Measurements from ENCODE around the gene SYPL2.
A peak's percentile ranks its signal among the peaks of the same experiment; 100 is the strongest.

Gene SYPL2

DNA sequence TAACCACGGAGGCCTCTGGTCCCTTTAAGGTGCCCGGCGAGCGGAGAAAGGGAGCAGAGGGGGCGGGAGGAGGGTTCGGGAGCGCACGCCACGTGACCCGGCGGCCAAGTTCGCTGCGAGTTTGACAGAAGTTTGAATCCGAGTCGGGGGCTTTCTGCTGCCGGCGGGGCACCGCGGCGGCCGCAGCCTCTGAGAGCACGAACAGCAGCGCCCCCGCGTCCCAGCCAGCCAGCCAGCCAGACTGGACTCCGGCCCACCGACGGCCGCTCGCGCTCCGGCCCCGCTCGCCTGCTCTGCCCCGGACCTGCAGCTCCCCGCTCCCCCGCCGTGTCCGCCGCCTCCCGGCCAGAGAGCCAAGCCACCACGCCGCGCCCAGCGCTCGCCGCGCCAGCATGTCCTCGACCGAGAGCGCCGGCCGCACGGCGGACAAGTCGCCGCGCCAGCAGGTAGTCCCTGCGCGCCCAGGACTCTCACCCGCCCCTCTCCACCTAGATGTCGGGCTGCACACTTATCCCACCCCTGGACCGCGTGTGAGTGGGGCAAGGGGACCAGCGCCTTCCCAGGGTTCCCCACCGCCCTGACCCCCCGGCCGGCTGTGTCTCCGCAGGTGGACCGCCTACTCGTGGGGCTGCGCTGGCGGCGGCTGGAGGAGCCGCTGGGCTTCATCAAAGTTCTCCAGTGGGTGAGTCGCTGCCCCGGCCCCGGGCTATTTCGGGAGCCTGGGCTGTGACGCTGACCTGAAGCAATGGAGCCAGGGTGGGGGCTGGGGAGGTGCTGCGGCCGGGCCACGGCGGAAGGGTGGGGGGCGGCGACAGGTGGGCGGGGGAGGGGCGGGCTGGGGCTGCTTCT lies at the start of gene SYPL2:
SYPL2 (plus strand) TSS at position 95 of the 849 bp plus-strand sequence; CDS start at position 393, 298 bp downstream.
- peak within 1 kb of the TSS; percentile 7 for H3K4me3 ChIP-seq (ENCODE audit: low read length)
- peak within 1 kb of the TSS; percentile 26 for H3K9ac ChIP-seq (ENCODE audit: low read length)
- no peaks in the 10 kb centered on the region for H3K36me3 ChIP-seq (ENCODE audit: control insufficient read depth, insufficient read depth, low read length)
- H3K9me3 ChIP-seq (ENCODE audit: control insufficient read depth, low read length): no peaks in the 10 kb centered on the region
- no peaks in the 10 kb centered on the region for H3K4me1 ChIP-seq (ENCODE audit: control insufficient read depth, insufficient read depth, low read length)
- peaks cover 42% of the 10 kb centered on the region for H3K27me3 ChIP-seq (ENCODE audit: control insufficient read depth, insufficient read depth, low read length)

DNA sequence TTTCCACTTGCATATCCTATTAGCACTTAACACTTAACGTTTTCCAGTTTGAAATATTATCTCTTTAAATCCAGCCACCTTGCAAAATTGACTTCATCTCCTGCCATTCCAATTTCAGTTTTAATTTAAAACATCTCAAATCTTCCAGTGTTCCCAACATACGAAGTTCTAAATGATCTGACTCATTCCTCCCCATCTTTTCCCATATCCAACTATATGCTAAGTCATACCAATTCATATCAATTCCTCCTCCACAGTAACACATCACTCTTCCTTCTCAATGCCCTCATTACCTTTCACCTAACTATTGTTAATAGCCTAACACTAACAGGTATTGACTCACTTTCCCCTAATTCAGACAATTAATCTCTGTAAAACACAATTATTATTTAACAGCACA lies 42.8 kb upstream of the SYPL2 start:
- no peaks in the 10 kb centered on the region for H3K36me3 ChIP-seq (ENCODE audit: control insufficient read depth, insufficient read depth, low read length)
- no peak overlapping the region for H3K9ac ChIP-seq (ENCODE audit: low read length)
- peaks cover 9% of the 10 kb centered on the region for H3K4me1 ChIP-seq (ENCODE audit: control insufficient read depth, insufficient read depth, low read length)
- H3K9me3 ChIP-seq (ENCODE audit: control insufficient read depth, low read length): no peaks in the 10 kb centered on the region
- no peak overlapping the region for H3K4me3 ChIP-seq (ENCODE audit: low read length)
- no peaks in the 10 kb centered on the region for H3K27me3 ChIP-seq (ENCODE audit: control insufficient read depth, insufficient read depth, low read length)

DNA sequence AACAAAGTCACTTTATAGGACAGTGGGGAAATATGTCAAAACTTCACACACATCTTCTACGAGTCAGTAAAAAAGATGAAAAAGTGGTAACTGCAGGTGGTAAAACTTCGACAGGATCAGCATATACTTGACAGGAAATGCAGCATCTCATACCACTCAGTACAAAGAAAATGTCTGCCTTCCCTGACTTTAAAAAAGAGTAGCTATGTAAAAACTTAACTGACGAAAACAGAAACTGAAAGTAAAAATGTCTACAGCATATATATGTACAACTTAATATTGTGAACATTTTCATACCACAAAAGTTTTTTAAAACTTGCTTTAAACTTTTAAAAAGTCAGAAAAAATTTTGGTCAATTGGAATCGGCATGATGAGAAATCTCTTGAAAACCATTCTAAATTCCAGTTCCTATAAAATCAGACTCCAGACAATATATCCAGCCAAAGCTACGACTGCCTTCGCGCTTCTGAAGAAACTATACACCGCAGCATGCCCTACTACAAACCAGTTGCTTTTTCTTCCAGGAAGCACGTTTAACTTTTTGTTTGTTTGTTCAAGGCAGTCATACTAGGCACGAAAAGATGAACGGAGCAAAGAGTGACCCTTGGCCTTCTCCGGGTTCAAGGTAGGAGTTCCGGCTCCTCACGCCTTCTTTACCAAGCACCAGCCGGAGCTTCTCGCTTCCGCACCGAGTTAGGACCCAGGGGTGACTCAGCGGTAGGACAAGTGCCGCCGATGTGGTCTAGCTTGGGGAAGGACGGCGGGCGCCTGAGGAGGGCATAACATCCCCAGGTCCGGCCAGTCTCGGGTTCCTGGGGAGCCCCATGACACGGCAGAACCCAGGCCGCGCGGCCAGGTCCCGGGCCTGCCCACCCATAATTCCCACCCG lies 40.7 kb upstream of the SYPL2 start:
- no peaks in the 10 kb centered on the region for H3K9me3 ChIP-seq (ENCODE audit: control insufficient read depth, low read length)
- H3K9ac ChIP-seq (ENCODE audit: low read length): peak overlapping the region; percentile 77
- peaks cover 9% of the 10 kb centered on the region for H3K4me1 ChIP-seq (ENCODE audit: control insufficient read depth, insufficient read depth, low read length)
- H3K36me3 ChIP-seq (ENCODE audit: control insufficient read depth, insufficient read depth, low read length): no peaks in the 10 kb centered on the region
- peak overlapping the region; percentile 89 for H3K4me3 ChIP-seq (ENCODE audit: low read length)
- no peaks in the 10 kb centered on the region for H3K27me3 ChIP-seq (ENCODE audit: control insufficient read depth, insufficient read depth, low read length)

DNA sequence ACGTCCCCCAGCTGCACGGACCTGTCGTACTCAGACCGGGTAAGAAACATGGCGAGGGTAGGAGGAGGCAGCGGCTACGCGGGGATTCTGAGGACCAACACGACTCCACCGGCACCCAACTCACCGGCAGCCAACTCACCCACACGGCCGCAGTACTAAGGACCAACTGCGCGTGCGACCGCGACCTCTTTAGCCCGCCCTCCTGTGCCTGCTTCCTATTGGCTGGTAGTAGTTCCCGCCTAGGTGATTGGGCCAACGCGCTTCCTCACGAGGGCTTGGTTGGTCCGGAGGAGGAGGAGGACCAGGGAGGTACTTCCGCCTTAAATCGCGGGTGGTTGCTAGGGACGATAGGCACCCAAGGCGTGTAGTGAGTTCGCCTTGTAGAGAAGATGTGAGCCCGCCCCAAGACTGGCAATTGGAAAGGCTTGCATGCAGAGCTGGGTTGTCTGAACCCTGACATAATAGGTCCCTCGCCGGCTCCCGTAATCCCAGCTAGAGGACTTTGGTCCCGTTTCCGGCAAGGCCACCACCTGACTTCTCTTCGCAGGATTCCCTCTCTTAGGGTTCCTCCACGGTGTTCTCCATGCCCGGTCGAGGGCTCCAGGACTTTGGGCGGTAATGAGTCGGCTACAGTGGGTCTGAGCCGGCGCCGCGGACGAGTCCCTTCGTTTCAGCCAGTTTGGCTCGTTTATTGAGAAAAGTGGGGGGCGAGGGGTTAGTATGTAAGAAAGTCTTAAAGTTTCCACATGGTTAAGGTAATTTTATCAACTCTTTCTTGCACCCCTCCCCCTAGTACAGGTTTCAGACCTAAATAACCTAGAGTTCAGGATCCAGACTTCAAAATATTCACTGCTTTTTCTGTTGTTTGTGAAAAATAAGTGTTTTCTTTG lies 39.8 kb upstream of the SYPL2 start, which contains the start of gene PSMA5:
PSMA5 (minus strand) TSS at position 168 of the 890 bp plus-strand sequence; CDS start at position 50, 118 bp downstream.
- peak within 1 kb of the TSS; percentile 77 for H3K9ac ChIP-seq (ENCODE audit: low read length)
- H3K4me1 ChIP-seq (ENCODE audit: control insufficient read depth, insufficient read depth, low read length): peaks cover 9% of the 10 kb centered on the region
- no peaks in the 10 kb centered on the region for H3K27me3 ChIP-seq (ENCODE audit: control insufficient read depth, insufficient read depth, low read length)

GRCh38 chr1:109427171-109427467 lies 39.2 kb upstream of the SYPL2 start:
- no peaks in the 10 kb centered on the region for H3K36me3 ChIP-seq (ENCODE audit: control insufficient read depth, insufficient read depth, low read length)
- peak overlapping the region; percentile 89 for H3K4me3 ChIP-seq (ENCODE audit: low read length)
- H3K27me3 ChIP-seq (ENCODE audit: control insufficient read depth, insufficient read depth, low read length): no peaks in the 10 kb centered on the region
- H3K4me1 ChIP-seq (ENCODE audit: control insufficient read depth, insufficient read depth, low read length): peaks cover 9% of the 10 kb centered on the region
- H3K9me3 ChIP-seq (ENCODE audit: control insufficient read depth, low read length): no peaks in the 10 kb centered on the region
- peak overlapping the region; percentile 77 for H3K9ac ChIP-seq (ENCODE audit: low read length)

More for the DNA sequence above, 39.8 kb upstream of the SYPL2 start, which contains the start of gene PSMA5:
- H3K9me3 ChIP-seq (ENCODE audit: control insufficient read depth, low read length): no peaks in the 10 kb centered on the region
- no peaks in the 10 kb centered on the region for H3K36me3 ChIP-seq (ENCODE audit: control insufficient read depth, insufficient read depth, low read length)
- peak within 1 kb of the TSS; percentile 89 for H3K4me3 ChIP-seq (ENCODE audit: low read length)

- H3K4me3 ChIP-seq (ENCODE audit: low read length): no peak overlapping the region
- H3K4me1 ChIP-seq (ENCODE audit: control insufficient read depth, insufficient read depth, low read length): no peaks in the 10 kb centered on the region
- H3K9ac ChIP-seq (ENCODE audit: low read length): no peak overlapping the region
- no peaks in the 10 kb centered on the region for H3K36me3 ChIP-seq (ENCODE audit: control insufficient read depth, insufficient read depth, low read length)
- no peaks in the 10 kb centered on the region for H3K9me3 ChIP-seq (ENCODE audit: control insufficient read depth, low read length)
- no peaks in the 10 kb centered on the region for H3K27me3 ChIP-seq (ENCODE audit: control insufficient read depth, insufficient read depth, low read length)
Measured at GRCh38 chr1:109432336-109432735, 34.0 kb upstream of the SYPL2 start.

DNA sequence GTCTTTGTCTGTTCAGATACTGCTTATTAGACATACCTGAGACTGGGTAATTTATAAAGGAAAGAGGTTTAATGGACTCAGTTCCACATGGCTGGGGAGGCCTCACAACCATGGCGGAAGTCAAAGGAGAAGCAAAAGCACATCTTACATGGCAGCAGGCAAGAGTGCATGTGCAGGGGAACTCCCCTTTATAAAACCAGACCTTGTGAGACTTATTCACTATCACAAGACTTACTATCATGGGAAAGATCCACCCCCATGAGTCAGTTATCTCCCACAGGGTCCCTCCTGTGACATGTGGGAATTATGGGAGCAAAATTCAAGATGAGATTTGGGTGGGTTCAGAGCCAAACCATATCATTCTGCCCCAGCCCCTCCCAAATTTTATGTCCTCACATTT lies 33.0 kb upstream of the SYPL2 start:
- Histone ChIP-seq H3K9me3 (ENCODE audit: control insufficient read depth, low read length) (no peaks in the 10 kb centered on the region), H3K4me3 (ENCODE audit: low read length) (no peak overlapping the region), H3K4me1 (ENCODE audit: control insufficient read depth, insufficient read depth, low read length) (no peaks in the 10 kb centered on the region), H3K36me3 (ENCODE audit: control insufficient read depth, insufficient read depth, low read length) (no peaks in the 10 kb centered on the region), H3K27me3 (ENCODE audit: control insufficient read depth, insufficient read depth, low read length) (no peaks in the 10 kb centered on the region), H3K9ac (ENCODE audit: low read length) (no peak overlapping the region)

DNA sequence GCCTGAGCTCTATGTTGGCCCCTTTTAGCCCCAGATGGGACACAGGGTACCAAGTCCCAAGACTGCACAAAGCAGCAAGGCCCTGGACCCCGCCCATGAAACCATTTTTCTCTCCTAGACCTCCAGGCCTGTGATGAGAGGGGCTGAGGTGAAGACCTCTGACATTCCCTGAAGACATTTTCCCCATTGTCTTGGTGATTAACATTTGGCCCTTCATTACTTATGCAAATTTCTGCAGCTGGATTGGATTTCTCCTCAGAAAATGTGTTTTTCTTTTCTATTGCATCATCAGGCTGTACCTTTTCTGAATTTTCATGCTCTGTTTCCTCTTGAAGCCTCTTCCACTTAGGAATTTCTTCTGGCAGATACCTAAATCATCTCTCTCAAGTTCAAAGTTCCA lies 31.9 kb upstream of the SYPL2 start:
- no peaks in the 10 kb centered on the region for H3K27me3 ChIP-seq (ENCODE audit: control insufficient read depth, insufficient read depth, low read length)
- H3K9me3 ChIP-seq (ENCODE audit: control insufficient read depth, low read length): no peaks in the 10 kb centered on the region
- no peaks in the 10 kb centered on the region for H3K4me1 ChIP-seq (ENCODE audit: control insufficient read depth, insufficient read depth, low read length)
- H3K9ac ChIP-seq (ENCODE audit: low read length): no peak overlapping the region
- H3K36me3 ChIP-seq (ENCODE audit: control insufficient read depth, insufficient read depth, low read length): no peaks in the 10 kb centered on the region
- H3K4me3 ChIP-seq (ENCODE audit: low read length): no peak overlapping the region

GRCh38 chr1:109438798-109439297 lies 27.5 kb upstream of the SYPL2 start:
- Histone ChIP-seq H3K9me3 (ENCODE audit: control insufficient read depth, low read length) (no peaks in the 10 kb centered on the region), H3K27me3 (ENCODE audit: control insufficient read depth, insufficient read depth, low read length) (peaks cover 7% of the 10 kb centered on the region), H3K36me3 (ENCODE audit: control insufficient read depth, insufficient read depth, low read length) (no peaks in the 10 kb centered on the region), H3K9ac (ENCODE audit: low read length) (no peak overlapping the region), H3K4me3 (ENCODE audit: low read length) (no peak overlapping the region), H3K4me1 (ENCODE audit: control insufficient read depth, insufficient read depth, low read length) (no peaks in the 10 kb centered on the region)

GRCh38 chr1:109441069-109441468 lies 25.3 kb upstream of the SYPL2 start:
- H3K9ac ChIP-seq (ENCODE audit: low read length): no peak overlapping the region
- no peaks in the 10 kb centered on the region for H3K36me3 ChIP-seq (ENCODE audit: control insufficient read depth, insufficient read depth, low read length)
- no peak overlapping the region for H3K4me3 ChIP-seq (ENCODE audit: low read length)
- no peaks in the 10 kb centered on the region for H3K4me1 ChIP-seq (ENCODE audit: control insufficient read depth, insufficient read depth, low read length)
- H3K27me3 ChIP-seq (ENCODE audit: control insufficient read depth, insufficient read depth, low read length): peaks cover 7% of the 10 kb centered on the region
- H3K9me3 ChIP-seq (ENCODE audit: control insufficient read depth, low read length): no peaks in the 10 kb centered on the region

DNA sequence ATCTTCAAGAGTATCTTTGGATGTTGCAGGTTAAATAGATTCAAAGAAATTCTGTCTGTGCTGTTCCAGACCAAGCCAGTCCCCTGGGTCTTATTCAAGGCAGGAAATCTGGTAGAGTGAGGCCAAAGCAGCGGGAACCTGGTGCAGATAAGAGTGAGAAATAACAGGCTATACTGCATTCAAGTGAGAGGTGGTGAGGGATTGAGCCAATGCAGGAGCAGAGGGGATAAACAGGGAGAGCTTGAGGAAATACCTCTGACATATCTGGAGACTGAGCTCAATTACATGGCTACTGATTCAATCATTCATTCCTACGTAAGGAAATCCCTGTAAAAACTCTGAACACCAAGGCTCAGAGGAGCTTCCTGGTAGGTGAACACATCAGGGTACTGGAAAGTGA lies 22.9 kb upstream of the SYPL2 start:
- H3K4me3 ChIP-seq (ENCODE audit: low read length): no peak overlapping the region
- no peak overlapping the region for H3K9ac ChIP-seq (ENCODE audit: low read length)
- no peaks in the 10 kb centered on the region for H3K4me1 ChIP-seq (ENCODE audit: control insufficient read depth, insufficient read depth, low read length)
- H3K36me3 ChIP-seq (ENCODE audit: control insufficient read depth, insufficient read depth, low read length): no peaks in the 10 kb centered on the region
- no peaks in the 10 kb centered on the region for H3K9me3 ChIP-seq (ENCODE audit: control insufficient read depth, low read length)
- peaks cover 7% of the 10 kb centered on the region for H3K27me3 ChIP-seq (ENCODE audit: control insufficient read depth, insufficient read depth, low read length)
